Memory B cell (primary cell): ENCODE data around the gene GPR21.

Experiments used
- ATAC-seq: fragments of 150-1000 bp; cut with Tn5 transposase; 2 replicates; pipeline ENCODE4 v1.10.0; 2021; ENCODE audit warnings: low read depth, mild to moderate bottlenecking, moderate library complexity
- DNase-seq, 2 donors: peaks; one replicate each; pipeline ENCODE4 v3.0.0; 2022; ENCODE audit warnings: low spot score in 2 of 2
- H3K27ac Mint-ChIP-seq: one replicate; pipeline ENCODE4 v1.8.0; 2022; ENCODE audit warnings: mild to moderate bottlenecking, moderate library complexity, mixed read lengths
- H3K27me3 Mint-ChIP-seq: one replicate; pipeline ENCODE4 v1.8.0; 2022; ENCODE audit warnings: mixed read lengths
- H3K36me3 Mint-ChIP-seq: one replicate; pipeline ENCODE4 v1.8.0; 2022; ENCODE audit warnings: mild to moderate bottlenecking, mixed read lengths
- H3K4me1 Mint-ChIP-seq: one replicate; pipeline ENCODE4 v1.8.0; 2022; ENCODE audit warnings: mixed read lengths
- H3K4me3 Mint-ChIP-seq: one replicate; pipeline ENCODE4 v1.8.0; 2022; ENCODE audit warnings: mild to moderate bottlenecking, moderate library complexity, mixed read lengths
- H3K9me3 Mint-ChIP-seq: one replicate; pipeline ENCODE4 v1.8.0; 2022; ENCODE audit warnings: mixed read lengths

The GPR21 gene

GRCh38 chr9:123033352-123033751, at the start of gene GPR21:
TSS of gene GPR21 (plus strand) at chr9:123033667. CDS start at chr9:123034567, 900 bp downstream.
- ATAC-seq (no peak), DNase-seq (no peak)
- Mint-ChIP-seq H3K27ac (peak within 1 kb of the TSS; percentile 74), H3K27me3 (no peaks in the 10 kb centered on the region), H3K9me3 (no peaks in the 10 kb centered on the region), H3K4me3 (no peak within 1 kb of the TSS), H3K4me1 (peaks cover 1% of the 10 kb centered on the region), H3K36me3 (peaks cover 23% of the 10 kb centered on the region)

- H3K4me1 Mint-ChIP-seq: peaks cover 5% of the 10 kb centered on the region
- ATAC-seq (peak; percentile 47), DNase-seq (no peak)
- no peaks in the 10 kb centered on the region for H3K27me3 Mint-ChIP-seq
- H3K36me3 Mint-ChIP-seq: peaks cover 10% of the 10 kb centered on the region
- H3K27ac Mint-ChIP-seq: peak overlapping the region; percentile 75
- peak overlapping the region; percentile 41 for H3K4me3 Mint-ChIP-seq
- no peaks in the 10 kb centered on the region for H3K9me3 Mint-ChIP-seq
These were observed 47.5 kb upstream of the GPR21 start for GRCh38 chr9:122986010-122986409.

GRCh38 chr9:122988141-122988540, 45.3 kb upstream of the GPR21 start:
- no peaks in the 10 kb centered on the region for H3K9me3 Mint-ChIP-seq
- H3K36me3 Mint-ChIP-seq: peaks cover 10% of the 10 kb centered on the region
- H3K27me3 Mint-ChIP-seq: no peaks in the 10 kb centered on the region
- DNase-seq (no peak), ATAC-seq (no peak)
- no peak overlapping the region for H3K4me3 Mint-ChIP-seq
- H3K27ac Mint-ChIP-seq: no peak overlapping the region
- H3K4me1 Mint-ChIP-seq: peaks cover 5% of the 10 kb centered on the region

- Mint-ChIP-seq H3K36me3 (peaks cover 10% of the 10 kb centered on the region), H3K9me3 (no peaks in the 10 kb centered on the region), H3K4me3 (no peak overlapping the region), H3K27me3 (no peaks in the 10 kb centered on the region), H3K27ac (peak overlapping the region; percentile 89), H3K4me1 (peaks cover 5% of the 10 kb centered on the region)
- ATAC-seq (peak; percentile 38), DNase-seq (no peak)
These were observed 44.4 kb upstream of the GPR21 start for GRCh38 chr9:122988920-122989621.

GRCh38 chr9:122991370-122991830, 42.1 kb upstream of the GPR21 start:
- no peaks in the 10 kb centered on the region for H3K27me3 Mint-ChIP-seq
- DNase-seq (peak in 1 of 2 donors; percentile 13), ATAC-seq (peak; percentile 72)
- no peak overlapping the region for H3K4me3 Mint-ChIP-seq
- no peak overlapping the region for H3K27ac Mint-ChIP-seq
- H3K36me3 Mint-ChIP-seq: peaks cover 9% of the 10 kb centered on the region
- H3K9me3 Mint-ChIP-seq: no peaks in the 10 kb centered on the region
- peaks cover 2% of the 10 kb centered on the region for H3K4me1 Mint-ChIP-seq

GRCh38 chr9:122996586-122996985, 36.9 kb upstream of the GPR21 start:
- H3K27ac Mint-ChIP-seq: no peak overlapping the region
- no peak for ATAC-seq

GRCh38 chr9:122998448-122998847, 35.0 kb upstream of the GPR21 start:
- no peak for DNase-seq
- H3K27me3 Mint-ChIP-seq: no peaks in the 10 kb centered on the region
- no peak overlapping the region for H3K27ac Mint-ChIP-seq
- ATAC-seq: no peak
- H3K4me3 Mint-ChIP-seq: no peak overlapping the region
- no peaks in the 10 kb centered on the region for H3K4me1 Mint-ChIP-seq
- H3K9me3 Mint-ChIP-seq: no peaks in the 10 kb centered on the region
- peaks cover 25% of the 10 kb centered on the region for H3K36me3 Mint-ChIP-seq

More at GRCh38 chr9:122996586-122996985, 36.9 kb upstream of the GPR21 start:
- Mint-ChIP-seq H3K36me3 (peaks cover 21% of the 10 kb centered on the region), H3K4me1 (no peaks in the 10 kb centered on the region), H3K4me3 (no peak overlapping the region), H3K27me3 (no peaks in the 10 kb centered on the region), H3K9me3 (no peaks in the 10 kb centered on the region)
- DNase-seq: no peak

- Mint-ChIP-seq H3K4me3 (no peak overlapping the region), H3K27me3 (no peaks in the 10 kb centered on the region), H3K9me3 (no peaks in the 10 kb centered on the region), H3K4me1 (no peaks in the 10 kb centered on the region), H3K36me3 (peaks cover 28% of the 10 kb centered on the region), H3K27ac (no peak overlapping the region)
- no peak for ATAC-seq
- no peak for DNase-seq
These were observed 32.9 kb upstream of the GPR21 start for GRCh38 chr9:123000371-123001068.

- no peak for ATAC-seq
- no peak for DNase-seq
- no peaks in the 10 kb centered on the region for H3K27me3 Mint-ChIP-seq
These were observed 30.7 kb upstream of the GPR21 start for GRCh38 chr9:123002754-123003153.

GRCh38 chr9:123003466-123003865, 30.0 kb upstream of the GPR21 start:
- H3K27me3 Mint-ChIP-seq: no peaks in the 10 kb centered on the region
- no peaks in the 10 kb centered on the region for H3K9me3 Mint-ChIP-seq
- H3K27ac Mint-ChIP-seq: no peak overlapping the region
- no peak for DNase-seq
- H3K36me3 Mint-ChIP-seq: peaks cover 22% of the 10 kb centered on the region
- no peaks in the 10 kb centered on the region for H3K4me1 Mint-ChIP-seq
- H3K4me3 Mint-ChIP-seq: no peak overlapping the region
- ATAC-seq: no peak

More at GRCh38 chr9:123002754-123003153, 30.7 kb upstream of the GPR21 start:
- Mint-ChIP-seq H3K36me3 (peaks cover 22% of the 10 kb centered on the region), H3K9me3 (no peaks in the 10 kb centered on the region), H3K27ac (no peak overlapping the region), H3K4me3 (no peak overlapping the region), H3K4me1 (no peaks in the 10 kb centered on the region)

- no peak for ATAC-seq
These were observed 27.5 kb upstream of the GPR21 start for GRCh38 chr9:123005964-123006363.

GRCh38 chr9:123007269-123007668, 26.2 kb upstream of the GPR21 start:
- no peak for ATAC-seq
- no peaks in the 10 kb centered on the region for H3K4me1 Mint-ChIP-seq
- no peak overlapping the region for H3K27ac Mint-ChIP-seq
- H3K9me3 Mint-ChIP-seq: no peaks in the 10 kb centered on the region
- no peak for DNase-seq
- H3K27me3 Mint-ChIP-seq: no peaks in the 10 kb centered on the region
- H3K4me3 Mint-ChIP-seq: no peak overlapping the region
- peaks cover 22% of the 10 kb centered on the region for H3K36me3 Mint-ChIP-seq

More at GRCh38 chr9:123005964-123006363, 27.5 kb upstream of the GPR21 start:
- Mint-ChIP-seq H3K27me3 (no peaks in the 10 kb centered on the region), H3K36me3 (peaks cover 12% of the 10 kb centered on the region), H3K4me3 (no peak overlapping the region), H3K27ac (no peak overlapping the region), H3K4me1 (no peaks in the 10 kb centered on the region), H3K9me3 (no peaks in the 10 kb centered on the region)
- DNase-seq: no peak

GRCh38 chr9:123008909-123009308, 24.6 kb upstream of the GPR21 start:
- H3K9me3 Mint-ChIP-seq: peaks cover 3% of the 10 kb centered on the region
- no peak overlapping the region for H3K4me3 Mint-ChIP-seq
- H3K27ac Mint-ChIP-seq: no peak overlapping the region
- H3K36me3 Mint-ChIP-seq: peaks cover 30% of the 10 kb centered on the region
- H3K27me3 Mint-ChIP-seq: no peaks in the 10 kb centered on the region
- ATAC-seq: no peak
- H3K4me1 Mint-ChIP-seq: no peaks in the 10 kb centered on the region
- DNase-seq: no peak

- peaks cover 38% of the 10 kb centered on the region for H3K36me3 Mint-ChIP-seq
- H3K9me3 Mint-ChIP-seq: peaks cover 3% of the 10 kb centered on the region
- H3K4me1 Mint-ChIP-seq: no peaks in the 10 kb centered on the region
- no peak for ATAC-seq
- H3K4me3 Mint-ChIP-seq: no peak overlapping the region
- DNase-seq: no peak
- H3K27me3 Mint-ChIP-seq: no peaks in the 10 kb centered on the region
- no peak overlapping the region for H3K27ac Mint-ChIP-seq
These were observed 22.1 kb upstream of the GPR21 start for GRCh38 chr9:123011380-123011779.
